HG02840 (cell line): ENCODE results near the gene HOXA5.

ENCODE experiments used
- ATAC-seq: cut with Tn5 transposase; IDR thresholded peaks from one replicate; pipeline ENCODE4 v1.9.1; 2021; ENCODE audit warnings: mild to moderate bottlenecking, moderate library complexity, moderate number of reproducible peaks; ENCODE audit not compliant: unreplicated experiment, low FRiP score

HOXA5 gene

DNA sequence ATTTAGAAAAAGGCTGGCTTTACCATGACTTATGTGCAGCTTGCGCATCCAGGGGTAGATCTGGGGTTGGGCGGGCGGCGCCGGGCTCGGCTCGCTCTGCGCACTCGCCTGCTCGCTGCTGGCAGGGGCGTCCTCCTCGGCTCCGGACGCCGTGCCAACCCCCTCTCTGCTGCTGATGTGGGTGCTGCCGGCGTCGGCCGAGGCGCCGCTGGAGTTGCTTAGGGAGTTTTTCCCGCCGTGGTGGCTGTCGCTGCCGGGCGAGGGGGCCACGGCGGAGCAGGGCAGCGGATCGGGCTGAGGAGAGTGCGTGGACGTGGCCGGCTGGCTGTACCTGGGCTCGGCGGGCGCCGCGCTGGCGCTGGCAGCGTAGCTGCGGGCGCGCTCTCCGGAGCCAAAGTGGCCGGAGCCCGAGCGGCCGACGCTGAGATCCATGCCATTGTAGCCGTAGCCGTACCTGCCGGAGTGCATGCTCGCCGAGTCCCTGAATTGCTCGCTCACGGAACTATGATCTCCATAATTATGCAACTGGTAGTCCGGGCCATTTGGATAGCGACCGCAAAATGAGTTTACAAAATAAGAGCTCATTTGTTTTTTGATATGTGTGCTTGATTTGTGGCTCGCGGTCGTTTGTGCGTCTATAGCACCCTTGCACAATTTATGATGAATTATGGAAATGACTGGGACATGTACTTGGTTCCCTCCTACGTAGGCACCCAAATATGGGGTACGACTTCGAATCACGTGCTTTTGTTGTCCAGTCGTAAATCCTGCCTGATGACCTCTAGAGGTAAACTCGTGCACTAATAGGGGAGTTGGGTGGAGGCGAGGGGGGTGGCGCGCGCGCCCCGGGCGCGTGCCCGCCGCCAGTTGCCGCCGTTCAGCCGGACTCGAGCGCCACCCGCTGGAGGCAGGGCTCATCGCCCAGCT is at the start of gene HOXA5:
Gene HOXA5, minus strand, starts transcription at position 659 of the 927 bp plus-strand sequence. Its CDS starts 74 bp downstream, at position 585.
- ATAC-seq = no peak

DNA sequence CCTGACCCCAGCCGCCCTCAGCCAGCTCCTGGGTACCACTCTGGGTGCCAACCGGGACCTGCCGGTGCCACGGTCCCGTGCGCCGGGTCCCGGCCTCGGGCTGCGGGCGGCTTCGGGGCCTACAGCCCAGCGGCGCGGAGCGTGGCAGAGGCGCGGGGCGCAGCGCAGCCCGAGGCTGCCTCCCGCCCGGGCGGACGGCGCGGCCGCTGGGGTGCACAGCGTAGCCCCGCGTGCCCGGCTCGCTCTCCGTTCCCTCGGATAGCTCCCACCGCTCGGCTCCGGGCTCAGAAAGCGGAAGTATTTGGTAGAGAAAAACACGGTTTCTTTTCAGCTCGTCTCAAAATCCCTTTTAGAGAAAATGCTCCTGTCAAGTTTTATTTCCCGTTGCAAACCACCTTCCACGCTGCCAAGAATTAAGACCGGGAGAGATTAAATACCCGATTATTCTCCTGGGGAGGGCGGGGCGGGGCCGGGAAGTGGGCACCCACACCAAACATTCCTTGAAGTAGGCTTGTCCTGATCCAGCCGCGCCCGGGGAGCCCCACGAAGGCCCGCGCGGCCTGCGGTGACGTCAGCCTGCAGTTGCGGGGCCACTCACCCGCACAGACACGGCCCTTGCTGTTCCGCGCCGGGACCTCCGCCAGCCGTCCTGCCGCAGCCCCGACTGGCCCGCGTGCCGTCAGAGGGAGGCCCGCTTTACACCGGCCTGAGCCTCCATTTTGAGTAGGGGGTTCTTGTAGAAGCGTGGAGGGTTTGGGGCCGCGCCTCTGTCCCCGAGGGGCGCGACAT is 49.3 kb upstream of the HOXA5 start:
- ATAC-seq = no peak

DNA sequence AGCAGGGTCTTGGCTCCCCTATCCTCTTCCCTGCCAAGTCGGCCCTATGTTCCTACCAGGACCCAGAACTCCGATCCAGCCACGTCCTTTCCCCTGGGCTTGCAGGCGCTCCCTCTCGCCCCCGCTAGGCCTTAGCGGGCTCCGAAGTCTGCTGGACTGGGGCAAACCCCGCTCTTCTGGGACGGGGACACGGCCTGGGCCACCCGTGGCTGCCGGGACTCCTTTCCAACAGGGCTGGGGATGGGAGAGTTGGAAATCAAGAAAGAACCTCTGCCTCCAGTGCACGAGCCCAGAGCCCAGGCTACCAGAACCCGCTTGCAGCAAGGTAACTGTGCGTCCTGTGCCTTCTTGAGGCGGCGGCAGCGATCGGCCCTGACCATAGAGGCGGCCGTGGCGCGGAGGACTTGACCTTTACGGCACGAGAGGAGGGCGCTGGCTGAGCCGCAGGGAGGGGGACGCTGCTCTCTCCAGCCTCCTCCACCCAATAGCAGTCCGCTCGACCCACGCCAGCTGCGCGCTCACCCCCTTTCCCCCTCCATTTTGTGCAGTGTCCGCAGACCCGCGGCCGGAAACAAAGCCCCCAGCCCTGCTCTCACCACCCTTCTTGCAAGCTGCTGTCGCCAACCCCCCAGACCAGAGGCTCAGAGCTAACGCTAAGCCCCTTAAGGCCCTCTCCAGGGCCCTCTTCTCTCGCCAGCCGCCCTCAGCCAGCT is 48.5 kb upstream of the HOXA5 start:
- no peak for ATAC-seq

DNA sequence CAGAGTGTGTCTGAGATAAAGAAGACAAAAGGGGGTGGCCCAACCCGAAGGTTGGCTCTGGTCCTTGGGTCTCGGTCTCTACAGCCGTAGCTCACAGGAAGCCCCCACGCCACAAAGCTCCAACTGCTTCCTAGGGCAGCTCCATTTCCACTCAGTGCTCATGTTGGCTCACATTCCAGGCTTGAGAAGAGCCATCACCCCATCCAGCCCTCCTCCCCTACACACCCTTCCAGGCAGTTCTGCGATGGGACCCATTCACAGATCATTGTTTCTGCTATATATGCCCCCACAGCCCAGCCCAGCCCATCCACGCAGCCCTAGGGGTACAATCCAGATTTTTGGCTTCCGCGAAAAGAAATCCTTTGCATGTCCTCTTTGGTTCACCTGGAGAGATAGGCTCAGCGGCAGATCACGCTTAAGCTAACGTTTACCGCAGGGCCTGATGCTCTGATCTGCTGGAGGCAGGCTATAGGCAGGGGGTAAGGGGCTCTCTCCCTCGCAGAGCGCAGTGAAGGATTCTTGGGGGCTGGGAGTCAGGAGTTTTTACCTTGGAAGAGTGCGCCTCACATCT is 47.8 kb upstream of the HOXA5 start:
- ATAC-seq = no peak

DNA sequence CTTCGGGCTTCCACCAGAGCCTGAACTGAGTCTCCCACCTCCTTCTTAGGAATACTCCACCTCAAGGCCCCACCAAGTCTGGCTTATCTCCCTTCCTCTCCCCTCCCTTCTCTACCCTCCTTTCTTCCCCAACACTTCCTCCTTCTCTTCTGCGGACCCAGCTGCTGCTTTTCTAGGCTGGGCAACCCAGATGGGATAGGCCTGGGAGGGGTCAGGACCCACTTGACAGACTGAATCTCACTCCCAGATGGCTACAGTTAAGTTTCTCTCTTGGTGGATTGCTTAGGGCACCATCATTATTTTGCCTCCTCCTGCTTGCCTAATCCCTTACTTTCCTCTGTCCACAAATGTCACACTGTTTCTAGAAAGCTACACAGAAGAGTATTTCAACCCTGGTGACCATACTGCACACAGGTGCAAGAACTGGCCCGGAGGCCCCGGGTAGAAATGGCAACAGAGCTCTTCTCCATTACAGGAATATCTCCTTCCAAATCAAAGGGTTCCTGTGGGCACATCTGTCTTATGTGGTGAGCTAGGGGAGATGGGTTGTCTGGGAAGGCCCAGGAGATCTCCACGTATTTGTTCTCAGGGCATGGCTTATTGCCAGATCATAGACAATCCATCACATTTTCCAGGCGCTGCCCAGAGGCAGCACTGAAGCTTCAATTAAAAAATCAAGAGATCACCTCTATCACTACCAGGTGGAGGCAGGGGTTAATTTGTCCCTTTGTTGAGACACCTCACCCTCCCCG is 46.7 kb upstream of the HOXA5 start:
- ATAC-seq = no peak

DNA sequence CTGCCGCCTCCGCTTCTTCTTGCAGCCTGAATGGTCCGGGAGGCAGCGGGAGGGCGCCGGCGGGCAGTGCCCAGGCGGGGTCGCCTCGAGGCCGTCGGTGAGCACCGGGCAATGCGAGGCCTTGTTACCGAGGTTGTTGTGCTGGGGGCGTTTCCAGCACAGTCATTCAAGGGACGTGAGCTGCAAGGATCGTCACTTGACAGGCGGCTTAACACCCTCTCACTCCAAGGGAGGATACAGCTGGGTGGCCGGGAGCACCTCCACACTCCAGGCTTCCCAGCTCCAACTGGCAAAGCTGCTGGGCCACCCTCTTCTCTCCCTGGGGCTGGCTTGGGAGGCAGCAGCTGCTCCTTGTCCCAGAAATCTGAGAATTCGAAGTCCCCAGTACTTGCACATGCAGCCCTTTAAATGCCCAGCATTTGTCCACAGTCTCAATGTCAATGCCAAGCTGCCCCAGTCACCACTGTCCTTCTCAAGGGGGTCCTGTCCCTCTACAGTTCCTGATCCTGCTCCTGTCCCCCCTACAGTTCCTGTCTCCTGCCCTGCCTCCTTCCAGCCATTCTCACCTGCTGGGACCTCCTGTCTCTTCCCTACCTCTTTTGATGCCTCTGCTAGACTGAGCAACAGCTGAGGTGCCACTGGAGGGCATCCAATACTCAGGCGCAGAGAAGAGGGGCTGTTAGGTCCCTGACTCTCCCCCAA is 46.0 kb upstream of the HOXA5 start:
- ATAC-seq = no peak

DNA sequence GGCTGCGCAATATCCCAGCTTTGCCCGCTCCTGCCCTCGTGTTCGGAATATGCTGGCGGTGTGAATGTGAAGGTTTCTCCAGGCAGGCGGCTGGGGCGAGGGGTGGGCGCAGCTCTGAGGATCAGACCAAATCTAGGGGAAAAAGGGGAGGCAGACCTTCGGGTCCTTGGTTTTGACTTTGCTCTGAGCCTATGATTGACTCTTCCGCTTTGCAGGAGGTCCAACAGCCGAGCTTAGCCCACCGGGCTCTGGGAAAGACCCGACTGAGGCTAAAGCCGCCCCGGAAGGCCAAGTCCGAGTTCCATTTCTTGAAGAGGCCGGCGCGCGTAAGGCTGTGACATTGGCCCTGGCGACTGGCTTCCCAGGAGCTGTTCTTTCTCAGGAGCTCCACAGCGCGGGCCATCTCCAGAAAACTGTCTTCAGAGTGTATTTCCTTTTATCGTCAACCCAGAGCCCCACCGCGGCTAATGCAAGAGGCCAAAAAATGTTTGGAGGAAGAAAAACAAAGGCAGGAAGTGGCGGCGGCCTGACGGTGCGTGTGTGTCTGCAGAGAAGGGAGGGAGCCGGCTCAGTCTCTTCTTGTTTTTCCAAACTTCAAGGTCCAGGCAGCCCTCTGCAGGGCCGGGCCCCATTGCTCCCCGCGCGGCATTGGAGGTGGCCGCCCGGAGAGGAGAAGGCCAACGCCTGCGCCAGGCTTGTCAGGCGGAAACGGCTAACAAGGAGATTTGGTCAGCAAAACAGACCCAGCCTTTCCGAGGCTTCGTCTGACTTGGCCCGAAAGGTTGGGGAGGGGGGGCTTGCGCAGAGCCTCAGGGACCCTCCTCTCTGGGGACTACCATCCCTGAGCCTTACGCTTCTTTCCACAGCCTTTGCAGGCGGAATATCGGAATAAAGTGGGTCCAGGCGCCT is 45.2 kb upstream of the HOXA5 start:
- ATAC-seq = no peak

DNA sequence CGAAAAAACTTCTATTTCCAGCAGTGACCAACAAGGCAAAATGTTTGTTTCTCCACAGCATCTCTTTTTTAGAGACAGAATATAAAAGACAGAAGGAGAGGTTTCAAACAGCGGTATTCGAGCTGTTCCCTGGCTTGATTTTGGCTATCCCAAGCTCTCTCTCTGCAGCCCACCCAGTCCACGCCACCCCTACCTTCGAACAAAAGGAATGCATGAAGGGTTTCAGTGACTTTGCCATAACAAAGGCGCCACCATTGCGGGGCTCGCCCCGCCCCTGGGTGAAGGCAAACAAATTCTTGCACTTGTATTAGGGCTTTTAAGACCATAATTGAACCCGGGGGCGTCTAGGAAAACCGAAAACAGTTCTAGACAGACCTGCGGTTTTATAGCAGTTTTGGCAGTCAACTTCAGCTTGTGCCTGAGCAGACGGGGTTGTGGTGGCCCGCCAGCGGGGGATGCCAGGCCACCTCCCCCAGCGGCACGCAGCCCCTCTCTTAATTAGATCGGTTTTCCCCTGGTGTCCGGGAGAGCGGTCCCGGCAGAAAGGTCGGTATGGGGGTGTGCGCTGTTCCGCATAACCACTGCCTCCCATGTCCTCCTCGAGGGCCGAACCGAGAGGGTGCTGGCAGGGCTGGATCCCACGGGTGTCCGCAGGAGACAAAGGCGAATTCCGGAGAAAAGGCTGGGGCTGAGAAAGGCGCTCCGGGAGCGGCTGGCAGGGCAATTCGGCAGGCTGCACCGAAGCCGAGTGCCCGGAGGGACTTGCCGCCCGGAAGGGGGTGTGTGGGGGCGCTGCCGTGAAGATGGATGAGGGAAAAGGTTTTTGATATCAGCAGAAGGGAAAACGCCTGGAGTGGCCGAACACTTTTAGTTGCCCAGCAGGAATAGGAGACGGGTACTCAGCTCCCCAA is 44.2 kb upstream of the HOXA5 start:
- ATAC-seq = no peak

DNA sequence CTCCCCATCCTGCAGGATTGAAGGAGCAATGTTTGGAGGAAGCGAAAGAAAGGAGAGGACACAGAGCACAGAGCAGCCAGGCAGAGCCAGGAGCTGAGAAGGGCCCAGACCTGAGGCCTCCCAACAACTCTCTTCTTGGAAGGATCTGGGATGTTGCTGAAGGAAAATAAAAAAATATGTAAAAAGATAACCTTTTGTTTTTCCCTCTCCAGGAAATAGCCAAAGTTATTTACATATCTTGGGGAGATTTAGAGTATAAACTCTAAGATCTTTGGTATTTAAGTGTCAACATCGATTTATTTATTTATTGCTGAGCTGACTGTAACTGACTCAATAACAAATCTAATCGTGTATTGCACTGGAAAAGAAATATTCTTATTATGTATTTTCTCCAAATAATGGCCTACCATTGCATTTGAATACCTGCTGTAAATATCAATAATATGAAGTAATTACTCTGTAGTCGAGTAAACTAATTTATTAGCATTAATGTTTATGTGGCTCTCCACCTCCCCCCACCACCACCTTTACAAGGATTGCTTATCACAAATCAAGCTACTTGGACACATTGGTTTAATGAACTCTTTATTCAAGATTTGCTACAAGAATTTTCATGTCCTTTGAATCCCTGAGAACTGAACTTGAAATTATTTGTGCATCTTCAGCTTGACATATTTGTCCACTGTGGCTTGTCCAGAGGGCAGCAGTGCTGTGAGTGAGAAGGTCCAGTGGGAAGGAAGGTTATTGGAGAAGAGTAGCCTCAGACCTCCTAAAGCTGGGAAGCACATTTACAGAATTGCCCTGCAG is 43.4 kb upstream of the HOXA5 start:
- no peak for ATAC-seq

DNA sequence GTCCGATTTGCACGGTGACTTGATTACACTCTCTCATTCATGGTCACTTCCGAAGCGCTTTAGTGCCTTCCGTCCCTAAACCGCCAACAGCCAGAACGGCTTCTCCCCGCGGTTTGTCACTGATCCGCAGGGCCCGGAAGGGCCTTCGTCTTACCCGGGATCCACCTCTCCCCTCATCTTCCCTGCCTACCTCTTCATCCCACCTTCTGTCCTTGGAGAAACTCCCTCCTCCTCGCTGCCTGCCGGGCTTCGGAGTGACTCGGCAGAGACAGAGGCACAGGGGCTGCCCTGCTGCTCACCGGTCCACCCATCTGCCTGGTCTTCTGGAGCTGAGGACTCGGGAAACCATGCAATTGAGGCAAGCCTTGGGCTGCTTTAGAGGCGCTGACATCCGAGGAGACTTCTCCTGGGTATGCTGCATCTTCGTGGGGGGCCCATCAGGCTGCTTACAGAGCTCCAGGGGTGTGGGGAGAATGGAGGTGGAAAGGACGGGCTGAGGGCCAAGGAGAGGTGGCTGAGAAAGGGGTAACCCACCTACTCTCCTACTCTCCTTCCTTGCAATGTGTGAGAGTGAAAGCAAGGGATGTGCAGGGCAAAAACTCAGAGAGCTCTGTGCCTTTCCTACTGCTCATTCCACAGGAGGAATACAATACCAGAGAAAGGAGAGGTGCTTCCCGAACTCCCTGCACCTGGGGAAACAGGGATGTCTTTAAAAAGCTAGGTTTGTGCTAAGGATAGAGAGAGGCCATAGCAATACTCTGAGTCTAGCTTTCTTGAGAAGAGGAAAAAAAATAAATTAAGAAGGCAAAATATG is 42.6 kb upstream of the HOXA5 start:
- no peak for ATAC-seq

DNA sequence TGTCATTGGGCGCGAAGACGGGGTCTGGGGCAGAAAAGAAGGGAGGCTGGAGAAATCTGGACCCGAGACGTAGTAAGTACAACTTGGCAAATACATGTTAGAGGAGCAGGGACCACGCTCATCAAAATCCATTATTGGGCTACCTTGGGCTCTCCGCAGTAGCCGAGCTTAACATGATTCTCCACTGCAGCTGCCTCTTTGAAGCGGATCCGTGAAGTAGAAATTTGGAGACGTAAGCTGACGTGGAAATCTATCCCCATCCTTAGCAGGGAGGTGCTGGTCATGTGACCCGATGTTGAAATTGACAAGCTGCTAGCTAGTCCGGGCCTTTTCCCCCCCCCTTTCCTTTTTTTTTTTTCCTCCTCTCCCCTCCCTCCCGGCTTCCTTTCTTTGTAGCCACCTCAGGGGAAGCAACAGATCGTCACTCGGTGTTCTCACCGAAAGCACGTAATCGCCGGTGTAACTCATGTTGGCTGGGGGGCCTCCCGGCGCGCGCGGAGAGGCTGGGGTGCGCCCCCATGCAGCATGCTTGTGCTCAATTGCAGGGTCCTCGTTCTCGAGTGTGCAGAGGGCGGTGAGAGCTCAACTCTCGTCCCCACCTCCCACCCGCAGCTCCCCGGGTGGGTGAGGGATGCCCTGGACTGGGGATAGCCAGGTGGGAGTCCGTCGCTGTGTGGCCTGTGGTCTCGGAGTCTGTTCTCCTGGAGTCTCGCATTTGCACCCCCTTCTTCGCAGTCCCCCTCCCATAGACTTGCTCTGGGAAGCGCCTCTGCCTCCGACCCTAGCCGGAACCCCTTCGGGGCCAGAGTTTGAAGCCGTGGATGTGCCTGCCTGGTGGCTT is 41.8 kb upstream of the HOXA5 start, which contains the start of gene HOXA11:
Gene HOXA11, minus strand, starts transcription at position 220 of the 841 bp plus-strand sequence. Its CDS starts 88 bp downstream, at position 132.
- ATAC-seq = no peak

DNA sequence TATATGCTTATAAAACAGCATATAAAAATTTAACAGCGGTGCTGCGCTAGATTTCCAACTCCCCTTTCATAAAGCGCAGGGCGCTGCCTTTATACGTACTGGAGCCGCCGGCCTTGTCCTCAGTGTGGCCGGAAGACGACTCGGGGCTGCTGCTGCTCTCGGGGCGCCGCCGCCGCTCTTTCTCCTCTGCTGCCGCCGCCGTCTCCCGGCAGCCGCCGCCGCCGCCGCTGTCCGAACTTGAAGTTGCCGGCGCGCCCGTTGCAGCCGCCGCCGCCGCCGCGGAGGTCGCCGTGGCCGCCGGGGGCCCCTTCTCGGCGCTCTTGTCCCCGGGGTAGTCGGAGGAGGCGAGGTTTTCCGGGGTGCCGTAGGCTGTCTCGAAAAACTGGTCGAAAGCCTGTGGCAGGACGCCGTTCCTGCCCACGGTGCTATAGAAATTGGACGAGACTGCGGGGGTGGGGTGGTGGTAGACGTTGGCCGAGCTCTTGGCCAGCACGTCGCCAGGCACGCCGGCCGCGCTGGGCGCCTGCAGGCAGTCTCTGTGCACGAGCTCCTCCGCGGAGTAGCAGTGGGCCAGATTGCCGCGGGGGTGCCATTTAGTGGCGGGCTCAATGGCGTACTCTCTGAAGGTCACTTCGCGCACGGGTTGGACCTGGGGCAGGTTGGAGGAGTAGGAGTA is 41.0 kb upstream of the HOXA5 start:
- no peak for ATAC-seq

DNA sequence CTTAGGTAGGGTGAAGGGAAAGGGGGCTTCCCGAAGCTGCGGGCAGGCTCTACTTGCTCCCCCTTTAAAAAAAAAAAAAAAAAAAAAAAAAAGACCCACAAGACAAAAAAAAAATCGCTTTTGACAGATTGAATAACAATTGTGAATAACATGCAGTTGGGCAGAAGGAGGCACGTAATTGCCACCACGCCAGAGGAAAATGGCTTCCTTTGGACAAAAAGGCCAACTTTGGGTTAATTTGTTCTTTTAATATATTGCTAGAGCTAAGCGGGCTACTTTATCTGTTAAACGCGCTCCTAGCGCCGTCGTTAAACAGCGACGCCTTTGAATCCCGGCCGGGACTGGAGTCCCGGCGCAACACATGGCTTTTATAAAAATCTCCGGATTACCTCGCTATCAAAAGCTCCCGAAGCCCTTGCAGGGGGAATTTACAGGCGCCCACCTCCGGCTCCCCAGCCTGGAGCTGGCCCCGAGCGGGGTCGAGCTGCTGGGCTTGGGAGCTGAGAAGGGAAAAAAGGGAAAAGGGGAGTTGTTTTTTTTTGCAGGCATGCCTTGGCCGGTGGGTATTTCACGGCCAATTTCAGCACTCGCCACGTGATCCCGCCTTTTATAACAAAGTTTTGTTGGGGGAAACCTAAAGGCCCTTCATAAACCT is 40.3 kb upstream of the HOXA5 start:
- no peak for ATAC-seq
